OCI-LY1 (cell line): ENCODE results near the gene USP34.

ENCODE experiments used
- H2AFZ ChIP-seq: fragments of 200-600 bp; sonication (generic), shearing (Covaris generic); 2 replicates; pipeline ENCODE4 v1.6.0; 2014; ENCODE audit warnings: antibody characterized with exemption, mild to moderate bottlenecking, low read length
- H3F3A ChIP-seq: fragments of 200-600 bp; sonication (generic), shearing (Covaris generic); 2 replicates; pipeline ENCODE4 v1.6.0; 2014; ENCODE audit warnings: mild to moderate bottlenecking, antibody characterized with exemption, low read length, moderate library complexity; ENCODE audit not compliant: insufficient read depth
- H3K27ac ChIP-seq: fragments of 200-600 bp; sonication (generic); 2 replicates; pipeline ENCODE4 v1.5.1; 2014; ENCODE audit warnings: low read length, mixed run types, mild to moderate bottlenecking, low read depth; ENCODE audit not compliant: poor library complexity, severe bottlenecking
- H3K27me3 ChIP-seq: fragments of 200-600 bp; sonication (generic); 2 replicates; pipeline ENCODE4 v1.6.0; 2014; ENCODE audit warnings: antibody characterized with exemption, mild to moderate bottlenecking, low read length, moderate library complexity; ENCODE audit not compliant: insufficient read depth
- H3K36me3 ChIP-seq: fragments of 200-600 bp; sonication (generic); 2 replicates; pipeline ENCODE4 v1.6.1; 2014; ENCODE audit warnings: mild to moderate bottlenecking, antibody characterized with exemption, low read length, moderate library complexity, mixed read lengths; ENCODE audit not compliant: insufficient read depth
- H3K4me1 ChIP-seq: fragments of 200-600 bp; sonication (generic); 2 replicates; pipeline ENCODE4 v1.5.1; 2014; ENCODE audit warnings: mild to moderate bottlenecking, low read length, moderate library complexity; ENCODE audit not compliant: insufficient read depth, severe bottlenecking
- H3K4me2 ChIP-seq: fragments of 200-600 bp; sonication (generic), shearing (Covaris generic); 2 replicates; pipeline ENCODE4 v1.6.1; 2014; ENCODE audit warnings: low read length
- H3K4me3 ChIP-seq: fragments of 200-600 bp; sonication (generic); 2 replicates; pipeline ENCODE4 v1.5.1; 2014; ENCODE audit warnings: low read length, low read depth, mild to moderate bottlenecking, mixed read lengths; ENCODE audit not compliant: poor library complexity, severe bottlenecking
- H3K79me2 ChIP-seq: fragments of 200-600 bp; shearing (Covaris generic); 2 replicates; pipeline ENCODE4 v1.6.1; 2016; ENCODE audit warnings: mixed run types, low read length, mixed read lengths; ENCODE audit not compliant: insufficient read depth
- H3K9ac ChIP-seq: fragments of 200-600 bp; sonication (generic), shearing (Covaris generic); 2 replicates; pipeline ENCODE4 v1.6.1; 2014; ENCODE audit warnings: mild to moderate bottlenecking, low read length, mixed read lengths
- H3K9me2 ChIP-seq: fragments of 200-600 bp; sonication (generic), shearing (Covaris generic); 2 replicates; pipeline ENCODE4 v1.6.1; 2014; ENCODE audit warnings: low read depth, mild to moderate bottlenecking, low read length, mixed read lengths
- H3K9me3 ChIP-seq: fragments of 200-600 bp; shearing (Covaris generic); 2 replicates; pipeline ENCODE4 v1.6.1; 2014; ENCODE audit warnings: low read length, mixed read lengths
- H4K20me1 ChIP-seq: fragments of 200-600 bp; sonication (generic), shearing (Covaris generic); 2 replicates; pipeline ENCODE4 v1.6.0; 2016; ENCODE audit warnings: mild to moderate bottlenecking, low read length; ENCODE audit not compliant: insufficient read depth
- EZH2 ChIP-seq: fragments of 200-600 bp; sonication (generic), shearing (Covaris generic); IDR thresholded peaks from 2 replicates; pipeline ENCODE4 v1.8.0; 2017; ENCODE audit warnings: borderline replicate concordance, mixed run types, mild to moderate bottlenecking, antibody characterized with exemption, low read length, moderate library complexity, mixed read lengths
- TF ChIP-seq, protein P1 (sequence below): fragments of 200-600 bp; sonication (generic), shearing (Covaris generic); IDR thresholded peaks from 2 replicates; pipeline ENCODE4 v1.5.1; 2017; ENCODE audit warnings: mild to moderate bottlenecking, antibody characterized with exemption, low read length, moderate library complexity, mixed read lengths

Gene USP34

DNA sequence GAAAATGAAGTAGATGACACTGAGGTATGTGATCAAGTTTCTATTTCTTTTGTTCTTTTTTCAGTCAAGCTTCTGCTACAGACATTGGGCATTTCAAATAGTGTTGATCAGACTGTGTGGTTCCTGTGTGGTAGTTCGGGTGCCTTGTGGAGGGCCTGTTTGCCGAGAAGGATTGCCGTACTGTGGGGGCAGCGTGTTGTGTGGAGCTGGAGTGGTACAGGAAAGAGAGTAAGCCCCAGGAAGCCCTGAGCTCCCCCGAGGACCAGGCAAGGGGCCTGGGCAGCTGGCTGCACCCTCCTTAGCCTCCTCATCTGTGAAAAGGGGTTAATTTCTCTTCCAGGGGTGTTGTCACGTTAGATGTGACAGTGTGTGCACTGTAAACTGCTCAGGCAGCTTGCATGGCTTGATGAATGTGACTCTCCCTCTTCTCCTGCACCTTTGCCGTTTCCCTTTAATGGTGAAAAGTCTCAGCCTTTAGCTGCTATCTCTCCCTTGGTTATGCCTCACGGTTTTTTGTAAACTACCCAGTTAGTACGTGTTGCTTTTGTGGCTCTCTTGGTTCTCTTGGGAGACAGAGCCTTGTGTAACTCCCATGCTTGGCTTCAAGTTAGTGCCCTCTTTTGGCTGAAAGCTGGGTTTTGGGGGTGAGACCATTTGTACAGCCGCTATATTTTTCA, 289.4 kb downstream of the USP34 start:
- peak overlapping the region; percentile 27 for H3K4me3 ChIP-seq
- no peaks in the 10 kb centered on the region for H3K9me2 ChIP-seq
- TF ChIP-seq, protein P1, sequence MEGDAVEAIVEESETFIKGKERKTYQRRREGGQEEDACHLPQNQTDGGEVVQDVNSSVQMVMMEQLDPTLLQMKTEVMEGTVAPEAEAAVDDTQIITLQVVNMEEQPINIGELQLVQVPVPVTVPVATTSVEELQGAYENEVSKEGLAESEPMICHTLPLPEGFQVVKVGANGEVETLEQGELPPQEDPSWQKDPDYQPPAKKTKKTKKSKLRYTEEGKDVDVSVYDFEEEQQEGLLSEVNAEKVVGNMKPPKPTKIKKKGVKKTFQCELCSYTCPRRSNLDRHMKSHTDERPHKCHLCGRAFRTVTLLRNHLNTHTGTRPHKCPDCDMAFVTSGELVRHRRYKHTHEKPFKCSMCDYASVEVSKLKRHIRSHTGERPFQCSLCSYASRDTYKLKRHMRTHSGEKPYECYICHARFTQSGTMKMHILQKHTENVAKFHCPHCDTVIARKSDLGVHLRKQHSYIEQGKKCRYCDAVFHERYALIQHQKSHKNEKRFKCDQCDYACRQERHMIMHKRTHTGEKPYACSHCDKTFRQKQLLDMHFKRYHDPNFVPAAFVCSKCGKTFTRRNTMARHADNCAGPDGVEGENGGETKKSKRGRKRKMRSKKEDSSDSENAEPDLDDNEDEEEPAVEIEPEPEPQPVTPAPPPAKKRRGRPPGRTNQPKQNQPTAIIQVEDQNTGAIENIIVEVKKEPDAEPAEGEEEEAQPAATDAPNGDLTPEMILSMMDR = 0 out of 2 replicates have a peak, but pooled peaks have one; percentile 24
- TF ChIP-seq EZH2 = no peak
- H4K20me1 ChIP-seq = no peaks in the 10 kb centered on the region
- H3F3A ChIP-seq = no peaks in the 10 kb centered on the region
- H3K4me2 ChIP-seq = peak overlapping the region; percentile 74
- H2AFZ ChIP-seq = no peak overlapping the region
- H3K4me1 ChIP-seq = peaks cover 42% of the 10 kb centered on the region
- H3K79me2 ChIP-seq = no peaks in the 10 kb centered on the region
- peak overlapping the region; percentile 28 for H3K27ac ChIP-seq
- peak overlapping the region; percentile 25; the same call in 1 of the 2 replicates for H3K9ac ChIP-seq
- no peaks in the 10 kb centered on the region for H3K27me3 ChIP-seq
- H3K36me3 ChIP-seq = peaks cover 72% of the 10 kb centered on the region
- H3K9me3 ChIP-seq = no peaks in the 10 kb centered on the region

DNA sequence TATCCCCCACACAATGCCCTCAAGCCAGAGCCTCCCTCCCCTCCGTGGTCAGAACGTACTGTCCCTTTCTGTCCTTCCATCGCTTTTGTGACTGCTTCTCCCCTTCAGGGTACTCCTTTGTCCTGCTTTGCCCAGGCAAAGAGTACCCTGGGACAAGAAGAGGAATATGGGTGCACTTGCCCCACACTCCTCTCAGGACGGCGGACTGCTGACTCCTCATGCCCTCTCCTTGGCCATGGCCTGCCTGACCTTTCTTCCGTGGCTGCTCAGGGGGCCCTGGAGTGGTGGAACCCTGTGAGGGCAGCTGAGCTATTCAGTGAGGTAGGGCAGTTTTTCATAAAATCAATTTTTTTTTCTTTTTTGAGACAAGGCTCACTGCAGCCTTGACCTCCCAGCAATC, 290.2 kb downstream of the USP34 start:
- Histone ChIP-seq H3K9me2 (no peaks in the 10 kb centered on the region), H3F3A (no peaks in the 10 kb centered on the region), H3K9ac (no peak overlapping the region; the same call in 1 of the 2 replicates), H3K36me3 (peaks cover 63% of the 10 kb centered on the region), H3K9me3 (no peaks in the 10 kb centered on the region), H3K27me3 (no peaks in the 10 kb centered on the region), H4K20me1 (no peaks in the 10 kb centered on the region), H3K27ac (no peak overlapping the region), H3K4me1 (peaks cover 48% of the 10 kb centered on the region), H3K4me3 (peak overlapping the region; percentile 27), H3K4me2 (peak overlapping the region; percentile 74; the same call in 1 of the 2 replicates), H2AFZ (no peak overlapping the region), H3K79me2 (no peaks in the 10 kb centered on the region)
- TF ChIP-seq, protein P1 = no peak
- no peak for TF ChIP-seq EZH2

DNA sequence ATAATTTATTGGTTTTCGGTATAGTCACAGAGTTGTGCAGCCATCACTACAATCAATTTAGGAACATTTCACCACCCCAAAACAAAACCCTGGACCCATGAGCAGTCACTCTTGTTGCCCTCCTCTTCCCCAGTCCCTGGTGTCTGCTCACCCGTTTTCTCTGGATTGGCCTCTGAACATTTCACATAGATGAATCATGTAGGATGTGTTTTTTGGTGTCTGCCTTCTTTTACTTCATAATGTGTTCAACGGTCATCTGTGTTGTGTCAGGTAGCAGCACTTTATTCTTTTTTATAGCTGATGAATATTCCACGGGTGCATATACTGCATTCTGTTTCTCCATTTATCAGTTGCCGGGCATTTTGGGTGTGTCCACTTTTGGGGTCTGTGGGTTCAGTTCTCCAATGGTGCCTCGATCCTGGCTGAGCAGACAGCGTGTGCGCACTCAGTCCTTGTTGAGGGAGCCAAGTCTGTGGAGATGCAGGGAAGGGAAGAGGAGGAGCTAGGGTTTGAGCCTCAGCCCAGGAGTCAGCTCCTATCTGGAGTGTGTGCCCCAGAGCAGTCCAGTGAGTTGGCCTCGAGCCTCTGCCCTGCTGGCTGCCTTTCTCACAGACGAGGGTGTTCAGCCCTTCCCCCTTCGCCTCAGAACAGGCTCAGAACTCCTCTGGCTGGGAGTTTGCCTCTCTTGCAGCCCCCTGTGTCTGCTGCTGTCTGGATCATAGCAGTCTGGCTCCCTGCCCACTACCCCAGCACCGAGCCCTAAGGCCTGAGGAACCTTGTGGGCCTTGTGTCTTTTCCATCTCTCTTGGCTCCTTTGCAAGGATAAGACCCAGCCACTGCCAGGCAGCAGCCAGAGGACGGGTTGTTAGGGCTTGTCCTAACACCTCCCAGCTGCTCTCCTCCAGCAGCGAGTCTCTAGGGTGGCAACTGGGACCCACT, 290.9 kb downstream of the USP34 start:
- Histone ChIP-seq H3K9ac (peak overlapping the region; percentile 92), H4K20me1 (no peaks in the 10 kb centered on the region), H2AFZ (no peak overlapping the region), H3K4me3 (peak overlapping the region; percentile 80), H3K4me2 (peak overlapping the region; percentile 74), H3F3A (no peaks in the 10 kb centered on the region), H3K4me1 (peaks cover 48% of the 10 kb centered on the region), H3K9me2 (no peaks in the 10 kb centered on the region), H3K79me2 (no peaks in the 10 kb centered on the region), H3K27me3 (no peaks in the 10 kb centered on the region), H3K9me3 (no peaks in the 10 kb centered on the region), H3K27ac (peak overlapping the region; percentile 57), H3K36me3 (peaks cover 56% of the 10 kb centered on the region)
- TF ChIP-seq, protein P1 = no peak
- no peak for TF ChIP-seq EZH2
